Measurements from ENCODE around the gene PTPN4.

Gene PTPN4

DNA sequence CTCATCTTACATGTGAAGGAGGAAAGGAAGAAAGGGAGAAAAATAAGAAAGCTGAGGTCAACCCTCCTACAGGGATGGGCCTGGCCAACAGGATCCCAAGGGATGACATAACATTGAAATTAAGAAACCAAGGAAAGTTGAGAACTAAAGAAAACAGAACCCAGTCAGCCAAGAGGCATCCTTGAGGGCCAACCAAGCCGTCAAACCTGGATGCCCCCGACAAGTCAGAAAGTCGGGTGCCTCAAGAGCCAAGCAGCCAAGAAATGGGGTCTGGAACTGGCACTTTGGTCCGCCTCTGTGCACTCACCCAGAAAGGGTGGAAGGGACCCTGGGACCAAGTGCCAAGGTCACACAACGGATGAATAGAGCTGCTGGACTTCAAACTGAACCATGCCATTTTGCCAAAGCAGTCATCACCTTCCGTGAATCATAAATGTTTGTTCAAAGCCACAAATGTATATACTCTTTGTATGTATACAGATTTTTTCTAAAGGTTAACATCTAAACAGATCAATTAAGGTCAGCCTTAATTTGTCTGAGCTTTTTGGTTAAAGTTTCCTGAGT lies 27.0 kb upstream of the PTPN4 start:
- no peak for DNase-seq

DNA sequence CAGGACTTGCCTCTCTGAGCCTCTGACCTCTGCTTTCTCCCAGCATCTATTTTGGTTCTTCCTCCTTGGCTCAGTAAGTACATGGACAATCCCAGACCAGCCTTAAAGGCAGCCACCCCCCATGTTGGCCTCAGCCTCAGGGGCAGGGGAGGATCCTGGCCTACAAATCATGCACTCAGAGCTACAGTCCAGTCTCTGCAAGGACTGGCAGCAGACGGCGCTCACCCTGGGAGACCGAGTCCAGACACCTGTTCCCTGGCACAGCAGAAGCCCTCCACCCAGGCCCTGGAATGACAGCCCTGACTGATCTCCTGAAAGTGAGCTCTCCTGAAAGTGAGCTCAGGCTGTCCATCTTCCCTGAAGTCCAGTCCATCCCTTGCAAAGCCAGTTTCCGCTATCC lies 25.7 kb upstream of the PTPN4 start:
- DNase-seq: no peak

DNA sequence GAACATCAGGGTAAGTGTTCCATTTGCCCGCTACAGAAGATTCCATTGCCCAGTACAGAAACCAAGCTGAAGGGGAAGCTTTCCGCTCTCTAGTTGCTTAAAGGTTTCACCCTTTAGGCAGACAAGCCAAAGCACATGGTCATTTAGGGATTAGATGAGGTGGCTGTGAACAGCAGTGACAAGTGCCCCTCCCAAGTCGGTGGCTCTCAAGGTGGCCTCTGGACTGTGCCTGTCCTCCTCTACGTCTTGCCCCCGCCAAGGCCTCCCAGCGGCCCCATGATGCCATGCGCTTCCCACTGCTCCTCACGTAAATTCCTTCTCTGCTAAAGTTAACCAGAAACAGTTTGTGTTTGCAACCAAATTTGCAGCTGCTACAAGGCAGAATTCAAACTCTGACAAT lies 24.2 kb upstream of the PTPN4 start:
- DNase-seq: no peak

DNA sequence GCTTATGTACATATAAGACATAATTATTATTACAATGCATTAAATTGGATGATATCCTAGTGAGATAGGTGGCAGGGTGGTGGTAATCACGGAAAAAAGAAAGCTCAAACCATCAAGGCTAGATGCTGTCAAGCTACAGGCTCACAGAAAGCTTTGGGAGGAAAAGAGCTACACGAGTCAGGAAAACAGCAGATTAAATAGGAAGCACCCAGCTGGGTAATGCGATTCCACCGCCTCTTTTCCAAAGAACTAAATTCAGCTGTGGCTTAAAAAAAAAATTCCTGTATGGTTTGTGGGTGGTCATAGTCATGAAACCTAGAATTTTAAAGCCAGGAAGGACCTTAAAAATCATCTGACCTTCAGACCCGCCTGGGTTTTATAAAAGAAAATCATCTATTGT lies 23.7 kb upstream of the PTPN4 start:
- DNase-seq: no peak

DNA sequence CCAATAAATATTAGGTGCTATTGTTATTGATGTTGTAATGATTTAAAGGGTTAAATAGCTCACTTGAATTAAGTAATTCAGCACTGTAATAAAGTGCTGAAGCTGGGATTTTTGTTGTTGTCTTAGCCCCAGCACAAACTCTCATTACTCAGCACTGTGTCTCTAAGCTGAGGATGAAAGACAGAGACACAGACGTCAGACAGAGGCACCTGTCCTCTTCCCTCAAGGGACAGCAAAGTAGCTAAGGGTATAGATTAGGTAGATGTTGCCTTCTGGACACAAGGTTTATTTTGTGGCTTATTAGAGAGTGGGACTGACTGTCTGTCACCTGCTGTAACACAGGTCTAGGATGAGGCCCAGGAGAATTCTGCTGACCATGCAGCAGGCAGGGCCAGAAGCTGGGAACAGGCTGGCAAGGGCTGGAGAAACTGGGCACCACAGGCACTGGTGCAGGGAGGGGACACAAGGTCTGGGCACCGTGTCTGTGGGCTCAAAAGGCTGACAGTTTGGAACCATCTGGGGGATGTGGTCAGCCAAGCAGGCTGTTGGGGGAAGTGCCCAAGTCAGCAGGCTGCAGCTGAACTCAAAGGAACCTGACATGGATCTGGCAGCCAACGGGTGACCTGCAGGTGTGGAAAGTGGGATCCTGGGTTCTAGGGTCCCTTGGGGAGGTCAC lies 20.0 kb upstream of the PTPN4 start:
- DNase-seq: no peak

DNA sequence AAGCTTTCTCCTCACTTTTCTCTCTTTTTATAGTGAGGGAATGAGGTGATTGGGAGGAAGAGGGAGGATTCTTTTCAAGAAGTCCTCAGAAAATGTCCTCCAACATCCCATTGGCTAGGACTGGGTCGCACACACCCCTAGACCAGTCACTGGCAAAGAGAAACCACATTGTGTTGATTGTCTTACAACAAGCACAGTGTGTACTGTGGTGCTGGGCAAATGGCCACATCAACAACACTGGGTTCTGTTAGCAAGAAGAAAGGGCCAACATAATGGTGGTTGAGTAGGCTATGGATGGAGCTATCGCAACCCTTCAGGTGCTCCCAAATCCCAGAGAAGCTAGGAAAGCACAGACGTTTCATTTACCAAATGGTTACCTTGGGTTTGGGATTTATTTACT lies 18.7 kb upstream of the PTPN4 start:
- no peak for DNase-seq

DNA sequence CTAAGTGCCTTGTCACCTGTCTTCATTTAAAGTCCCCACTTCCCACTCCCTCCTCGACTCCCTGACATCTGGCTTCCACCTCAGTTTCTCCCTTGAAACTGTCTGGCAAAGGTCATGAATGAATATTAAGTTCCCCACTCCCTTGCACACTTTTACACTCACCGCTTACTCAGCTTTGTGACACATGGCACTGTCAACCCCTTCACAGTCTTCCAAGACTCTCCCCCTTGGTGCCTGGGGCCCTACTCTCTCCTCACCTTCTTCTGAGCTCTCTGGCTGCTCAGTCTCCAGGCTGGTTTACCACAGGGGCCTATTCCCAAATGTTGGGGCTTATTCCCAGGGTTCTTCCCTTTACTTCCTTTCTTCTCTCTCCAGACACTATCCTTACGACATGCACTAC lies 17.9 kb upstream of the PTPN4 start:
- no peak for DNase-seq

DNA sequence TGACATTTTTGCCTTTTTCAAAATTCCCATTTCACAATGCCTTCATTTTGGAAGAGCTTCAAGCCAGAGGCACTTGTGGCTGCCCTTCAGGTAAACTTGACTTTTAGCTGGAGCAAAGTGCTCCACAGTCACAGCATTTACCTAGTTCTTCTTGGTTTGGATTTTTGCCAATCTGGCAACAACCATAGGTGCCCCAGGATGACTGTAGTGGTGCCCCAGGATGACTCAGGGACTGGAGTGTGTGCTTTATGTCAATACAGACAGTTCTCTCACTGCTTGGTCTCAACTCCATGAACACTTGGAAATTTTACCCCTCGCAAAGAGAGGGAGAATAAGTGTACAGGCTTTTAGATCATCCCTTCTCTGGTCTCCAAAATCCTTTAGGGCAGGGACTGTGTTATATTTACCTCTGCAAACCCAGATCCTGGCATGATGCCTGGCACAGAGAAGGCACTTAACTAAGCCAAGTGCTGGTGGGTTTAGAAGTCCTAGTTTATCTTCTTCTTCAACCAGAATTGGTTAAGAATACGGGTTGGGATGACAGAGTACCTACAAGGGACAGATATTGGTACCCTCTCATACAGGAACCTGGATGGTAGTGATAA lies 15.3 kb upstream of the PTPN4 start:
- no peak for DNase-seq

DNA sequence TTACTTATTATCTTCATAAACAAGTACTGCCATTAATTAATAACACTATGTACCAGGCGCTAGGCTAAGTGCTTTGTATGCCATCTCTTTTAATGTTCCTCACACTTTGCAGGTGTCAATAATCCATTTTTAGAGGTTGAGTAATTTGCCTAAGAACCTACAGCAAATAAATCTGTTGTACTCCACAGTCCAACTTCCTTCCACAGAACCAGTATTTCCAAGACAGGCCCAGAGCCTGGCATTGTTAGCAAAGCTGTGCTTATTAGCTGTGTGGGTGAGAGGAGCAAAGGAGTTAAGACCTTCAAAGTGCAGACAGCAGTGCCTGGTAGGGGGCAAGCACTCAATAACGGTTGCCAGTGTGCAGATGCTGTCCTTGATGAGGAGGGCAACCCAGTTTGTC lies 14.2 kb upstream of the PTPN4 start:
- DNase-seq: no peak

DNA sequence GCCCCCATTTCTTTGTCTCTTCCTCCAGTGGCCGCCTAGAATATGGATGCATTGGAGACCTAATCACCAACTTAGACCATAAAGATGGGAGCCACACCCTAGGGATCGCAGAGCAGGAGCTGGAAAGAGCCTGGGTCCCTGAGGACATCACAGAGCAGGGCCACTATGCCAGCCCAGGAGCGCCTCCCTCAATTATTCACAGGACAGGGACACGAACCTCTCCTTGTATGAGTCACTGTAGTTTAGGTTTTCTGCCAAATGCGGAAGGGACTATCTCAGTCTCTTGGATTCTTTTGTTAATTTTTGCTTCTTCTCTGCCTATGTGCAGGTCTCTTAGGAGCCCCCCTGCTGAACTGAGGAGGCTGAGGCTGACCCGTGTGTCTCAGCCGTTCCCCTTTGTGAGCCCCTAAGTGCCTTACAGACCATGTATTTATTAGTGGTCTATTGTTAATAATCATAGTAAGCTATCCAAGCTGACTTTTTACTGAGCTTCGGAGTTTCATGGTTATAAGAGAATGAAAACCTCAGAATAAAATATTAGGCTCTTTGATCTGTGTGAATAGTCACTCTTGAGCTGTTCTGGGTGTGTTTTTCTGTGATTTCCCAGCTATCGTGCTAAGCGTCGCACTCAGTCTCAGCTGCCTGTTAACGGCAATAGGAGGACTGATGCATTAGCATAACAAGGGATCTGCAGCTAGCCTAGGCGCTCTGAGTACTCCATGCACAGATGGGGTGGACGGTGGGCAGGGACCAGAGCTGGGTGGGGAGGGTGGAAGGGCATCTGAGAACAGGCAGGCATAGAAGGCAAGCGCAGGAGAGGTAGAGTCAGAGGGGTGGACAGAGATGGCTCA lies 12.7 kb upstream of the PTPN4 start:
- no peak for DNase-seq

DNA sequence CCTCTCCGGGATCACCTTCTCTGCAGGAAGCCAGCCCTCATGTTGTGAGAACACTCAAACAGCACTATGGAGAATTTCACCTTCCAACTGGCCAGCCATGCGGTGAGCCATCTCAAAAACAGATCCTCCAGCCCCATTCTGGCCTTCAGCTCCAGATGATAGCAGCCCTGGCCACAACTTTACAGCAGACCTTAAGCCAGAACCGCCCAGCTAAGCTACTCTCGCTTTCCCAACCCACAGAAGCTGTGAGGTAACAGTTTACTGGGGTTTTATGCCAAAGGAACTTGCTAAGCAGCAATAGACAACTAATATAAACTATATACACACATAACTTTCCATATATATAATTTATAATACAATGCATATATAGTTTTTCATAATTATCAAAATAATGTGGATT lies 11.6 kb upstream of the PTPN4 start:
- no peak for DNase-seq

DNA sequence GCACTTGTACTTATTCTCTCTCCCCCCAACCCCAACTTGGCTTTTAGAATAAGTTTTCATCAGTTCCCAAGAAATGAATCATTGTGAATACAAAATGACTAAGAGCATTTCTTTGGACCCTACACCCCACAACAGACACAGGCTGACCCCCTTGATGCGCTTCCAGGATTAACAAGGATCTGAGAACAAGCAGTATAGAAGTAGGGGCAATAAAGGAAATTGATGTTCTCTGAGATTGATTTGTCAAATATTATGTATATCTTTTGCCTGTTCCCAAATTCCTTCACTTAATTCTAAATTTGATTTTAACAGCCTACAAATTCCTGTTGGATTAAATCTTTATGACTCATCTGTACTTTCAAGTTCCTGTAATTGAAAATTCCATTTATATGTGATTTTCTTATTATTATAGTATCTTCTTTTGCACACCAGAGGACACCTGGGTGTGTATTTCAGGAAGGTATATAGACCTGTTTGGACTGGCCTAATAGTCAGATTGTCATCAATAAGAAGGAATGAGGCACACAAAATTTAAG lies 10.2 kb upstream of the PTPN4 start:
- DNase-seq: no peak

DNA sequence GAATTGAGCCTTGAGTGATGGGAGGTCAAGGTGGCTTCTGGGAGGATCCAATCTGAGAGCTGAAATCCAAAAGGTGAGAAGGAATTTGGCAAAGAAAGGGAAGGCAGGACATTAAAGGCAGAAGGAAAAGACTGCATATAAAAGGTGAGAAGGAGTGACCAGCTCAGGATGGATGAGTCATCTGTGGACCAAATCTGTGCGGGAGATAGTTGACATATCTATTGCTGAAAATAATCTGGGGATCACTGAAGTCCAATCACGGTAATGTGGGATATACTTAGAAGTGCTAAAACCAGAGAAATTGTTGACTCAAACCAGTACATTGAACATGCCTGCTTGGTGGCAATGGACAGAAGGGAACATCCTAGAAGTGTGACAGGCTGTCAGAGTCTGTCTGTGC lies 8.0 kb upstream of the PTPN4 start:
- DNase-seq: no peak

DNA sequence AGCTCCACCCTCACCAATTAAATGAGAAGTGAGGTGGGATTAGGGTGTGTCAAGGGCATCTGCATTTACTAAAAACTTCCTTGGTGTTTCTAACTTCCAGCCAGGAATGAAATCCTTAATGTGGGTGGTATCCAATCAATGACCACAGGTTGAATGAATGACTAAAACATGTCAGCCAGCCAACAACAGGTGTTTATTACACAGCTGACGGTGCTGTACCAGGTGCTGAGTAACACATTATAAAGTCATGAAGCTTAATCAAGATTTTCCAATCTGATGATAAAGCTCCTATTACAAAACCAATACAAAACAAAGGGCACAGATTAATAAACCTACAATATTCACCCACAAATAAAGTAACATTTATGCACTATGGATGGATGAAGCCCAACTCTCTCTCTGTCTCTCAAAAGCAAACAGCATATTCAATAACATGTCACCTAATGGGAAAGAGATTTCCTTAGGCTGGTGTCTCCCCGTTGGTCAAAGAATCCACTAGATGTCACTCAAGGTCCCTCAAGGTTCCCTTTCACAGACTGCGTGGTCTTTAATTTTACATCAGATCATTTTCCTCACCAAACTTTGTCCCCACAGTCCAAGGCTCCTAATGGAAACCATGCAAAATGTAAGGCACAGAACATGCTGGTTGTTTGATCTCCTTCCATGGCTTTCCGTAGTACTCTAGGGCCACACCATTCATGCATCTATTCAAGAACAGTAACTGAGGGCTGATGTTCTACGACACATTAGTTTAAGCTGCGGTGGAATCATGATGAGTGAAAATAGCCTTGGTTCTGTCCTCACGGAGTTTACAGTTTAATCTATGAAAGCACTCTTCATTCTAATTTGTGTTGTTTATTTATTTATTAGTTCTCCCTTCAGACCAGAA lies 6.4 kb upstream of the PTPN4 start:
- DNase-seq: no peak

DNA sequence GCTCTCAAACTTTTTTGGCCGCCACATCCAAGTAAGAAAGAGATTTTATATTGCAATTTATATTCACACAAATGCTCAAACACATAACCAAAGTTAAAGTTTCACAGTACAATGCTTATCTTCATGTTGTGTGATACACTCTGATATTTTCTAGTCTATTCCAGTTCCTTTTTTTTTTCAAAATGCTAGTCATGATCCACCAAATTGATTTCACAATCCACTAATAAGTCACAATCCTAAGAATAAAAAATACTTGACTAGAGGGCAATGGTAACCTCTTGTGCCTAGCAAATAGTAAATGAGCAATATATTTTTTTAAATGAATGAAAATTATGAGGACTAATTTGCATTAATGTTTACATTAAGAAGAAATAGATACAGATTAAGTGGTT lies 5.8 kb upstream of the PTPN4 start:
- no peak for DNase-seq

DNA sequence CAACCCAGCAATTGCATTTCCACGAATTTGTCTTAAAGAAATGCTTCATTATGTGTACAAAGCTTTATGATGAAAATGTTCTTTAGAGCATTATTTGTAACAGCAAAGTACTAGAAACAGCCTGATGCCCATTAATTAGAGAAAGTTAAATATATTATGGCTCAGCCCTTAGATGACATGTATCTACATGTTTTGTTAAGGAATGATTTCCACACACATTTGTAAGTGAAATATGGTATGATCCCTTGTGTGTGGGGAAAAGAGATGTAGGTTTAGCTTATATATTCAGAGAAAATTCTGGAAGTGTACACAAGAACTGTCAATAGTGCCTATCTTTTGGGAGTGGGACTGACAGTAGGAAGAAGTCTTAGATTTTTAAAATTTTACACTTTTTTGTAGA lies 3.8 kb upstream of the PTPN4 start:
- DNase-seq: no peak

DNA sequence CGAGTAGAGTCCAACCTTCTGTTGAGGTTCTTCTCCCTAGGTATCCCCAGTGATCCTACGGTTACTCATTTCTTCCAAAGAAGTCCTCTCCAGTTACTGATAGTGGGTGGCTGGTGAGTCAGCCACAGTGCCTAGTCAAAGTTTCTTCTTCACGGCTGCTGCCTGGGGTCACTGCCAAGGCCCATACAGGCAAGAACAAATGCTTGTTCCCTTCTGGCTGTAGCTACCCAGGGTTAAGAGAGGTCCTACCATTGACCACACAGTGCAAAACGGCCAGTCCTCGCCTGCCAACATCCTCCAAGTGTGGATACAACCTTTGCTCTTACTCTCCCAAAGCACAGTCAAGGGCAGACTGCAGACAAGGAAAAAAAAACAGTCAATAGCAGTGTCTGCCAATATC lies 2.9 kb upstream of the PTPN4 start:
- DNase-seq: peak; percentile 42

DNA sequence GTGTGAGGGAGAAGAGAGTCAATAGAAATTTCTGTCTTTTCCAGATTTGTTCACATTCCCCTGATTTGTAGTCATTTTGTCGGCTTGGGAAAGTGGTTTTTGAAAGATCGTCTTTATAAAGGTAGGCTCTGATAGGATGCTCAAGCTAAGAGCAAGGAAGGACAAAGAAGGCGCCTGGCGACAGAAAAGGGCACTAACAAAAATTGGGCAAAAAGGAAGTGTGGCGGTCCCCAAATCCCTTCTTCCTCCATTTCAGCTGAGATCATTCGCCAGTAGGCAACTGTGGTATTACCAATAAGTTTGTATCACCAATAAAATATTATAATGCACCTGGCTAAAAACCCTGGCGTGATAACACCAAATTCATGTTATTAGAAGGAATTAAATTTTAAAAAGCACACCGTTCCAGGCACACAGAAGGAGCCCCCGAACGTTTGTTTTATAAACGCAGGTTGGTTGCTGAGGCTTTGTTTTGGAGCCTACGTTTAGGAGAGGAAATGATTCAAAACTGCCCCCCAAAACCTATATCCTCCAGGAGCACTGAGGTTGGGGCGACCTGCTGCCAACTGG lies 756 bp upstream of the PTPN4 start:
- DNase-seq: no peak

DNA sequence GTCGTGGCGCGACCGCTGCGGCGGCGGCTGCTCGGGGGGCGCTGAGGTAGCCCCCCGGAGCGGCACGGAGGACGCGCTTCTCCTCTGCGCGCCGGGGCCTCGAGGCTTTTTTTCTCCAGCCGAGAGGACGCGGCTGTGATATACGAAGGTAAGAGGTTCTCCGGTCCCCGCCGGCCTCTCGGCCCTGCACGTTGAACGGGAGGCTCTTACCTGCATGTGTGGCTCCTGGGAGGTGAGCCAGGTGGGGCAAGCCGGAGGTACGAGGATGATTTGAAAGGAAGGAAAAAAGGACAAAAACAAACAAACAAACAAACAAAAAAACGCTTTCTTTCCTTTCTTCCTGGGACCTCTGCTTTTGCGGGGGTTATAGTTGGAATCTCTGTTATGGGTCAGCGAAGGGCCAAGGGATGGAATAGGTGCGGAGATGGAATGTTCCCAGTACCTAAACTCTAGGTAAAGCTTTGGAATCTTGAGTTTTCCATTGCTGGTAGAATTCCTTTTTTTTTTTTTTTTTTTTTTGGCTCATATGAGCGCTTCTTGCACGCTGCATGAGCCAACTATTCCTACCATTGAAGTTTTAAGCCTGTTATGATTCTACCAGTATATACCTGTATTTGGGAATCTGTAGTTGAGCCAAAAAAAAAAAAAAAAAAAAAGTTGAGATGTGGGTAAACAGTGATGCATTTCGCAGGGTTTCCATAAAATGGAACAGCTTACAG lies 674 bp downstream of the PTPN4 start:
- no peak for DNase-seq

DNA sequence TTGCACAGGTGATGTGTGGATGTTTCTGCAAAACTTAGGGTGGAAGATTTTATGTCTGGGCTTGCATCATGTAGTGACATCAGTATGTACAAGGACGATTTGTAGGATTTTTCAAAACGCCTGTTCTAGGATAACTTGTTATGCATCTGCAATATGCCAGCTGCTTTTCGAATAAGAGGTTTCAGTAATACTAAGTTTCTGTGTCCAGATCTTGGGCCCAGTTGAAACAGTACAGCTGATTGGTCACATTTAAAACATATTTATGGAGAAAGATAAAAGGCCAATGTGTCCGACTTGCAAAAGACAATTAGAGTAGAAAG lies 1.2 kb downstream of the PTPN4 start:
- DNase-seq: no peak

DNA sequence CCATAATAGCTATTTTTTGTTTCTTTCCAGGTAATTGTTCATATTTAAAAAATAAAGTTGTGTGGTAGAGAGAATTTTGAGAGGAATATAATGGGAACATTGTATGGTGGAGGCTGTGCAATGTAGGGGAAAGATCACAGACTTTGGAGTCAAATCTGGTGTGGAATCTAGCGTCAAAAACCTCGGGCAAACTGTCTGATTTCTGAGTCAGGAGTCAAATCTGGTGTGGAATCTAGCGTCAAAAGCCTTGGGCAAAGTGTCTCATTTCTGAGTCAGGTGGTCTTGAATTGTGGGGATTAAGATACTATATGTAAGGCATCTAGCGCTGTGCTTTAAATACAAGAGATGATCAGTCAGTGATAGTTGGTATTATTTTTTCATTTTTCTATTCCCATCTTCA lies 5.1 kb downstream of the PTPN4 start:
- no peak for DNase-seq

Measured in activated naive CD4-positive, alpha-beta T cell treated with Interleukin-2 at 50 U/mL for 16 hours (primary cell).